Uterus (tissue), 4 donors: ENCODE measurements around the gene HS3ST3A1. TPM values are rescaled to one million over a fixed set of nuclear protein-coding genes. Genes with fewer than 3 reads are reported as not detected.

ENCODE experiments used
- DNase-seq, 2 donors: peaks; one replicate each; pipeline ENCODE4 v3.0.0-alpha.2; 2019 to 2020
- H3K27ac ChIP-seq, 2 donors: fragments of 200-600 bp; sonication (generic); 1 replicate in 1 of 2; 2 replicates in 1 of 2; pipeline ENCODE4 v1.5.1; 2016 to 2018
- H3K27me3 ChIP-seq, 2 donors: fragments of 200-600 bp; sonication (generic); one replicate each; pipeline ENCODE4 v1.5.1; 2018 to 2019; ENCODE audit warnings: control low read depth in 1 of 2
- H3K36me3 ChIP-seq, 2 donors: fragments of 200-600 bp; sonication (generic); one replicate each; pipeline ENCODE4 v1.5.1; 2019; ENCODE audit warnings: control low read depth in 1 of 2
- H3K4me1 ChIP-seq, 2 donors: fragments of 200-600 bp; sonication (generic); one replicate each; pipeline ENCODE4 v1.5.1; 2018 to 2019; ENCODE audit warnings: control low read depth in 1 of 2
- H3K4me3 ChIP-seq, 2 donors: fragments of 200-600 bp; sonication (generic); 1 replicate in 1 of 2; 2 replicates in 1 of 2; pipeline ENCODE4 v1.5.1; 2018 to 2019; ENCODE audit warnings: mild to moderate bottlenecking in 1 of 2
- H3K9me3 ChIP-seq, 2 donors: fragments of 200-600 bp; sonication (generic); one replicate each; pipeline ENCODE4 v1.5.1; 2019; ENCODE audit warnings: control low read depth in 1 of 2
- POLR2A ChIP-seq, 2 donors: fragments of 450-650 bp; IDR thresholded peaks; one replicate each; pipeline ENCODE4 v1.6.1; 2016; ENCODE audit warnings: antibody characterized with exemption in 2 of 2, mild to moderate bottlenecking in 1 of 2, moderate library complexity in 1 of 2
- intact Hi-C: fragments of 100-400 bp; cut with DNase I; formaldehyde crosslinking; loops from one replicate; pipeline ENCODE4 v1.15.1; 2023; ENCODE audit warnings: low total_unique reads
- total RNA-seq, 4 donors: library from RNA; depleted of rRNA in 3 of 4; stranded (reverse); fragments of >200 nt in 3 of 4; gene quantifications; one replicate each; pipeline versions ENCODE4 v1.1.0 to v1.2.4, GENCODE V29; 2014 to 2023
- TF ChIP-seq, protein P1 (sequence below), 4 experiments: fragments of 200-600 bp in 2 of 4; fragments of 450-650 bp in 2 of 4; sonication (generic) in 2 of 4; IDR thresholded peaks; one replicate each; pipeline ENCODE4 v1.5.1; 2016 to 2019; ENCODE audit warnings: antibody characterized with exemption in 4 of 4, mild to moderate bottlenecking in 2 of 4, moderate library complexity in 1 of 4
- donor health status: DM: yes; HTN: yes; CAD: no.

The HS3ST3A1 gene
- total RNA-seq, 4 donors from 2014 or later: 2.1 to 7.7 (median 5.0) TPM; not detected in 1

DNA sequence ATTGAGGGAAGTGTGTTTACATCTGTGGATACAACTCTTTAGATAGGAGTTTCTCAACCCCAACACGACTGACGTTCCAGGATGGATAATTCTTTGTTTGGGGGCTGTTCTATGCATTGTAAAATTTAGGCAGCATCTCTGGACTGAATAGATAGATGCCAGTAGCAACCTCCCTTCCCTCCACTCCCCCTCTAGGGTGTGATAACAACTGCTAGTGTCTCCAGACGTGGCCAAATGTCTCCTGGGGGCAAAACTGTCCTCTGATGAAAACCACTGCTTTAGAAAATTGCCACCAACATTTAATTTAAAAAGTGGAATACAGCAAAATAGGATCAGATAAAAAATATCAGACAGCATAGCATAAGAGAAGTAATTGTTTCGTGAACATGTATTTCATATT lies 79.9 kb downstream of the HS3ST3A1 start:
- intact Hi-C loops: no loop called here

DNA sequence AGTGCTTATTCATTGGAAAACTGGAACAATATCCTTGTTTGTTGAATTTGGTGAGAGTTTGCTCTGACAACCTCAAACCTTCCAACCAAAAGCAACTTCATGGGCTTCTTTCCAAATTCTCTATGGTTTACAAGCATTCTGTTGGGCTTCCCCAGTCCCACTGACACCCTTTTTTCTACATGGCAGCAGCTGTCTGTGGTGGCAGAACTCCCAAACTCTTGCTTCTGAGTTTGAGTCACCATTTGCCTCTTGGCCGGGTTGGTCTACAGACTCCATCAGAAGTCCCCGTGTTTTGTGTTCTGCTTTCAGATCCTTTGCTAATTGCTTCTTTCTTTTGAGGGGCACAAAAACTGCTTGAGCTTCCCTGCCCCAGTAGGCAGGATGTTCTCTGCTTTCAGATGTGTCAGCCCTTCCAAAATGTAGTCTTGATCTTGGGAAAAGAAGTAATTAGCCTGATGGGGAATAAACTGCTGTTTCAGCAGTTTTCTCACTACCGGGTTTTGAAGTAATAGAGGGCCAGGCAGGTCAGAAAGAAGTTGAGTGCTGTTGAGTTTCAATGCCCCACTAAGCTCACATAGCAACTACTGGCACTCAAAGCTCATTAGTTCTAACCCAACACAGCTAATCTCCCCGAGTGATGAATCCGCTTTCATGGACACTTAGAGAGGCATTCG lies 80.7 kb downstream of the HS3ST3A1 start:
- Histone ChIP-seq H3K4me1 (no peaks in the 10 kb centered on the region), H3K27me3 (no peaks in the 10 kb centered on the region), H3K9me3 (no peaks in the 10 kb centered on the region), H3K27ac (no peak overlapping the region), H3K4me3 (no peak overlapping the region), H3K36me3 (no peaks in the 10 kb centered on the region)
- DNase-seq: no peak
- no peak for TF ChIP-seq POLR2A (IDR thresholded peaks at IDR 0.05)
- TF ChIP-seq, protein P1, sequence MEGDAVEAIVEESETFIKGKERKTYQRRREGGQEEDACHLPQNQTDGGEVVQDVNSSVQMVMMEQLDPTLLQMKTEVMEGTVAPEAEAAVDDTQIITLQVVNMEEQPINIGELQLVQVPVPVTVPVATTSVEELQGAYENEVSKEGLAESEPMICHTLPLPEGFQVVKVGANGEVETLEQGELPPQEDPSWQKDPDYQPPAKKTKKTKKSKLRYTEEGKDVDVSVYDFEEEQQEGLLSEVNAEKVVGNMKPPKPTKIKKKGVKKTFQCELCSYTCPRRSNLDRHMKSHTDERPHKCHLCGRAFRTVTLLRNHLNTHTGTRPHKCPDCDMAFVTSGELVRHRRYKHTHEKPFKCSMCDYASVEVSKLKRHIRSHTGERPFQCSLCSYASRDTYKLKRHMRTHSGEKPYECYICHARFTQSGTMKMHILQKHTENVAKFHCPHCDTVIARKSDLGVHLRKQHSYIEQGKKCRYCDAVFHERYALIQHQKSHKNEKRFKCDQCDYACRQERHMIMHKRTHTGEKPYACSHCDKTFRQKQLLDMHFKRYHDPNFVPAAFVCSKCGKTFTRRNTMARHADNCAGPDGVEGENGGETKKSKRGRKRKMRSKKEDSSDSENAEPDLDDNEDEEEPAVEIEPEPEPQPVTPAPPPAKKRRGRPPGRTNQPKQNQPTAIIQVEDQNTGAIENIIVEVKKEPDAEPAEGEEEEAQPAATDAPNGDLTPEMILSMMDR (IDR thresholded peaks at IDR 0.05): no peak
- intact Hi-C loops: no loop called here

More for the DNA sequence above, 79.9 kb downstream of the HS3ST3A1 start:
- Histone ChIP-seq H3K4me1 (no peaks in the 10 kb centered on the region), H3K27me3 (no peaks in the 10 kb centered on the region), H3K27ac (no peak overlapping the region), H3K4me3 (no peak overlapping the region), H3K36me3 (no peaks in the 10 kb centered on the region), H3K9me3 (no peaks in the 10 kb centered on the region)
- no peak for TF ChIP-seq POLR2A (IDR thresholded peaks at IDR 0.05)
- TF ChIP-seq, protein P1 (IDR thresholded peaks at IDR 0.05): no peak
- no peak for DNase-seq

DNA sequence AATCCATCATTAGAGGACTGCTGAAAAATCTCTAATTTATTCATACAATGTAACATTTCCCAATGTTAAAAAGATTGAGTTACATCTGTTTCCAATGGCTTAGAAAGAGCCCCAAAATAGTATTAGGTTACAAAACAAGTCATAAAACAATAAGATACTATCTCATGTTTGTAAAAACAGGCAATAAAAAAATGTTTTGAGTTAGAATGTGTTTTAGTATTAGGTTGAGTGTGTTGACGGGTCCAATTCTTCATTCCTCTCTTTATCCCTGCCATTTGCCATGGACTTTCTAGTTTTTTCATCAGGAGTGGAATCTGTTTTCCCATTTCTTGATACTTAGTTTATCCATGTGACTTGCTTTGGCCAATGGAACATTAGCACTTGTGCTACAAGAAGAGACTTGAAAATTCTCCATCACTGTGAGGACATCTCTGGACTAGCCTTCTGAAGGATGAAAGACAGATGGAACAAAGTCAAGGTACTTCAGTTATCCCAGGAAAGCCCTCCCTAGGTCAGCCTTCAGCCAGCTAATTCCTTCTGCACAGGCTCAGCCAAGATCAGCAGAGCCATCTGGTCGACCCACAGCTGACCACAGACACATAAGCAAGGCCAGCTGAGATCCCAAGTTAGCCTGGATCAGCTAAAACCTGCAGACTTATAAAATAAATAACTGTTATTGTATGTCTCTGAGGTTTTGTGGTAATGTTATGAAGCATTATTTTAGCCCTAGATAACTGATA lies 83.3 kb downstream of the HS3ST3A1 start:
- peak in 1 of 2 donors; percentile 35 for DNase-seq
- Histone ChIP-seq H3K27ac (no peak overlapping the region), H3K9me3 (no peaks in the 10 kb centered on the region), H3K36me3 (no peaks in the 10 kb centered on the region), H3K27me3 (no peaks in the 10 kb centered on the region), H3K4me1 (no peaks in the 10 kb centered on the region), H3K4me3 (no peak overlapping the region)
- intact Hi-C loops: no loop called here
- no peak for TF ChIP-seq POLR2A (IDR thresholded peaks at IDR 0.05)
- TF ChIP-seq, protein P1 (IDR thresholded peaks at IDR 0.05): no peak

DNA sequence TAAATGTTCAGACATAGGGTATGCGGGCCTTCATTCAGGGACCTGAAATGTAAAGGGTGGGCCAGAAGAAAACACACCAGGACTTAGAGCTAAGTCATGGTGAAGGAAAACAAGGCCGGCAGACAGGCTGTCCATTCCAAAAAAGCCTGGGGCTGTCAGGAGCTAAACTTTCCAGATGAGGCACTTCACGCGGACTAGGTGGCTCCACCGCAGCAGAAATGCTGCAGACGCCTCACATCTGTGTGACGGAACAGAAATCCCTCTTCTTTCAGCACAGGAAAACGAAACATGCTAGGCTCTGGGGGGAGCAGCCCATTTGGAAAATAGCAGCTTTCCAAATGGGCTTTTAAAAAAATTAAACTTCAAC lies 88.7 kb downstream of the HS3ST3A1 start:
- intact Hi-C loops: no loop called here
- no peak overlapping the region for H3K4me3 ChIP-seq
- H3K27ac ChIP-seq: no peak overlapping the region
- H3K9me3 ChIP-seq: no peaks in the 10 kb centered on the region
- TF ChIP-seq POLR2A (IDR thresholded peaks at IDR 0.05): no peak
- TF ChIP-seq, protein P1 (IDR thresholded peaks at IDR 0.05): no peak
- no peaks in the 10 kb centered on the region for H3K36me3 ChIP-seq
- H3K27me3 ChIP-seq: no peaks in the 10 kb centered on the region
- no peaks in the 10 kb centered on the region for H3K4me1 ChIP-seq
- DNase-seq: peak in 1 of 2 donors; percentile 31

DNA sequence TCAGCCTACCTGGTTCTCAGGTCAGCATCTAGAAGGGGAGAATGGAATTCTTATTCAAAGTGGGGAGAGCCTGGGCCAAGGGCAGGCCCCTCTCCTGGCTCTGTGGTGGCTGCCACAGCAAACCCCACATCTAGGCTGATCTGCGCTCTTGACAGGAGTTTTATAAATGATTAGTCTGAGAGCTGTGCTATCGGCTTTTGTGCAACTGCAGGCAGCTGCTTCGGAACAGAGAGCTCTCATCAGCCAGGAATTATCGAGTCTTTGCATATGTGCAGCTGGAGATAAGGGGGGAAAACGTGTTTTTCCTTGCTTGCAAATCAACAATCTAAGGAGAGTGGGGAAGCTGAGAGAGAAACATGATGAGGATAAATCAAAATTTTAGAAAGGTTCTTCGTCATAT lies 91.7 kb downstream of the HS3ST3A1 start:
- intact Hi-C loops: no loop called here
- no peaks in the 10 kb centered on the region for H3K36me3 ChIP-seq
- H3K4me3 ChIP-seq: no peak overlapping the region
- no peaks in the 10 kb centered on the region for H3K27me3 ChIP-seq
- H3K27ac ChIP-seq: no peak overlapping the region
- no peak for DNase-seq
- TF ChIP-seq POLR2A (IDR thresholded peaks at IDR 0.05): no peak
- TF ChIP-seq, protein P1 (IDR thresholded peaks at IDR 0.05): no peak
- H3K4me1 ChIP-seq: no peaks in the 10 kb centered on the region
- H3K9me3 ChIP-seq: no peaks in the 10 kb centered on the region
